ENCODE results near the gene LHPP.

DNA sequence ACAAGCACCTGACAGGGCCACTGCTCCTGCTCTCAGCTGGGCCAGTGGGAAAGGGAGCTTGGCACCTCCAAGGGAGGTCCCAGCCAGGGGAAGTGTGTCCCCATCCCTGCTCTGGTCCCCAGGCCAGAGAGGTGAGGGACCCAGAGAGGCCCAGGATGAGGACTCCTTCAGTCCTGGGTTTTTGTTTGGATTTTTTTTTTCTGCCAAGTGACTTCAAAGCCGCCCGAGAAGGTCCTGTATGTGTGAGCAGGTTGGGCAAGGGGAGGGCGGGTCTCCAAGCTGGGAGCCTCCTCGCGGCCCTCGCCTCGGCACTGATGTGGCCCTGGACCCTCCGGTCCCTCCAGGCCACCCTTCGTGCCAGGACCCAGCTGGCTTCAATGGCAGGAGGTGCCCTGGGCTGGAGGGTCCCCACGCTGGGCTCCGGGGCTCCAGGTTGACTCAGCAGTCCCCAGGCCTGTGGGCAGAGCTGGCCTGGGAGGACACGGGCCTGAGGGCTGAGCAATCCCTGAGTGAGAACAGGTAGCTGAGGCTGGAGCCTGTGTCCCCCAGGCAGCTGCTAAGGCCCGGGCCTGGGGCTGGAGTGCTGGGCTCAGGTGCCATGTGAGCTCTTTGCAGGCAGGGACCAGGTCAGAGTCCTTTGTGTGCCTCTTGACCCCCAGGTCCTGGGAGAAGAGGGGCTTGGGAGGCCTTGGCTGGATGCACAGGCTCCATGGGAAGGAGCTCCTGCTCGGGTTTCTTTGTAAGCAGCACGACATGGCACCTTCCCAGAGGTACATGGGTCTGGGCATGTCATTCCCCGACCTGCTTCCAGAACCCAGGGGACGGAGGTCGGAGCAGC is 142.0 kb downstream of the LHPP start:
- TF ChIP-seq CTCF (IDR thresholded peaks at IDR 0.05), result no peak
- TF ChIP-seq POLR2A (IDR thresholded peaks at IDR 0.05), result no peak

Data from heart left ventricle (tissue), 13 donors.